ENCODE data around the gene CAMK1D. TPM values are rescaled to one million over a fixed set of nuclear protein-coding genes. Genes with fewer than 3 reads are reported as not detected.

Gene CAMK1D
- total RNA-seq, 1 experiment from 2014 or later = 6.0 TPM

- no peak for DNase-seq
- H2AFZ ChIP-seq = no peak overlapping the region
- H3K36me3 ChIP-seq (ENCODE audit: low read depth) = no peaks in the 10 kb centered on the region
- H4K20me1 ChIP-seq (ENCODE audit: insufficient read depth) = no peaks in the 10 kb centered on the region
- H3K79me2 ChIP-seq (ENCODE audit: low read depth) = no peaks in the 10 kb centered on the region
- H3K9me3 ChIP-seq (ENCODE audit: insufficient read depth, low read depth) = no peaks in the 10 kb centered on the region
- TF ChIP-seq EZH2 (IDR thresholded peaks at IDR 0.05; ENCODE audit: low read depth) = no peak
- TF ChIP-seq, protein P1, sequence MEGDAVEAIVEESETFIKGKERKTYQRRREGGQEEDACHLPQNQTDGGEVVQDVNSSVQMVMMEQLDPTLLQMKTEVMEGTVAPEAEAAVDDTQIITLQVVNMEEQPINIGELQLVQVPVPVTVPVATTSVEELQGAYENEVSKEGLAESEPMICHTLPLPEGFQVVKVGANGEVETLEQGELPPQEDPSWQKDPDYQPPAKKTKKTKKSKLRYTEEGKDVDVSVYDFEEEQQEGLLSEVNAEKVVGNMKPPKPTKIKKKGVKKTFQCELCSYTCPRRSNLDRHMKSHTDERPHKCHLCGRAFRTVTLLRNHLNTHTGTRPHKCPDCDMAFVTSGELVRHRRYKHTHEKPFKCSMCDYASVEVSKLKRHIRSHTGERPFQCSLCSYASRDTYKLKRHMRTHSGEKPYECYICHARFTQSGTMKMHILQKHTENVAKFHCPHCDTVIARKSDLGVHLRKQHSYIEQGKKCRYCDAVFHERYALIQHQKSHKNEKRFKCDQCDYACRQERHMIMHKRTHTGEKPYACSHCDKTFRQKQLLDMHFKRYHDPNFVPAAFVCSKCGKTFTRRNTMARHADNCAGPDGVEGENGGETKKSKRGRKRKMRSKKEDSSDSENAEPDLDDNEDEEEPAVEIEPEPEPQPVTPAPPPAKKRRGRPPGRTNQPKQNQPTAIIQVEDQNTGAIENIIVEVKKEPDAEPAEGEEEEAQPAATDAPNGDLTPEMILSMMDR (conservative IDR thresholded peaks at IDR 0.05) = no peak
- intact Hi-C loops (cut with micrococcal nuclease; ENCODE audit: unreplicated experiment) = no loop called here
- ChIA-PET CTCF (no interaction called here), POLR2A (ENCODE audit: unreplicated experiment) (no interaction called here)
- no peak overlapping the region for H3K27ac ChIP-seq
- H3K4me3 ChIP-seq = no peak overlapping the region
- no peaks in the 10 kb centered on the region for H3K27me3 ChIP-seq (ENCODE audit: insufficient read depth, low read depth)
- no TSS peak for BruUV-seq (replicated peaks)
- H3K4me2 ChIP-seq = no peak overlapping the region
- no peaks in the 10 kb centered on the region for H3K9me2 ChIP-seq (ENCODE audit: insufficient read depth)
- H3K4me1 ChIP-seq (replicated peaks; ENCODE audit: insufficient read depth) = peaks cover 6% of the 10 kb centered on the region; the same call in 1 of the 2 replicates
- no peaks in the 10 kb centered on the region for H3F3A ChIP-seq (ENCODE audit: insufficient read depth, low read depth)
These were observed 246.7 kb downstream of the CAMK1D start for GRCh38 chr10:12595936-12596576.

GRCh38 chr10:12597176-12597575 is 247.8 kb downstream of the CAMK1D start:
- no peak overlapping the region for H3K4me2 ChIP-seq
- H3K79me2 ChIP-seq (ENCODE audit: low read depth) = no peaks in the 10 kb centered on the region
- BruUV-seq (replicated peaks) = no TSS peak
- H2AFZ ChIP-seq = no peak overlapping the region
- no peaks in the 10 kb centered on the region for H3K9me3 ChIP-seq (ENCODE audit: insufficient read depth, low read depth)
- peaks cover 6% of the 10 kb centered on the region for H3K4me1 ChIP-seq (replicated peaks; ENCODE audit: insufficient read depth)
- no peaks in the 10 kb centered on the region for H4K20me1 ChIP-seq (ENCODE audit: insufficient read depth)
- no peaks in the 10 kb centered on the region for H3K36me3 ChIP-seq (ENCODE audit: low read depth)
- H3K9me2 ChIP-seq (ENCODE audit: insufficient read depth) = no peaks in the 10 kb centered on the region
- CTCF ChIA-PET = no interaction called here
- H3F3A ChIP-seq (ENCODE audit: insufficient read depth, low read depth) = peaks cover 3% of the 10 kb centered on the region; the same call in 1 of the 2 replicates
- H3K27ac ChIP-seq = no peak overlapping the region
- TF ChIP-seq, protein P1 (conservative IDR thresholded peaks at IDR 0.05) = no peak
- no peak for TF ChIP-seq EZH2 (IDR thresholded peaks at IDR 0.05; ENCODE audit: low read depth)
- intact Hi-C loops (cut with micrococcal nuclease; ENCODE audit: unreplicated experiment) = no loop called here
- DNase-seq = no peak
- POLR2A ChIA-PET (ENCODE audit: unreplicated experiment) = no interaction called here
- no peaks in the 10 kb centered on the region for H3K27me3 ChIP-seq (ENCODE audit: insufficient read depth, low read depth)
- H3K4me3 ChIP-seq = no peak overlapping the region

DNA sequence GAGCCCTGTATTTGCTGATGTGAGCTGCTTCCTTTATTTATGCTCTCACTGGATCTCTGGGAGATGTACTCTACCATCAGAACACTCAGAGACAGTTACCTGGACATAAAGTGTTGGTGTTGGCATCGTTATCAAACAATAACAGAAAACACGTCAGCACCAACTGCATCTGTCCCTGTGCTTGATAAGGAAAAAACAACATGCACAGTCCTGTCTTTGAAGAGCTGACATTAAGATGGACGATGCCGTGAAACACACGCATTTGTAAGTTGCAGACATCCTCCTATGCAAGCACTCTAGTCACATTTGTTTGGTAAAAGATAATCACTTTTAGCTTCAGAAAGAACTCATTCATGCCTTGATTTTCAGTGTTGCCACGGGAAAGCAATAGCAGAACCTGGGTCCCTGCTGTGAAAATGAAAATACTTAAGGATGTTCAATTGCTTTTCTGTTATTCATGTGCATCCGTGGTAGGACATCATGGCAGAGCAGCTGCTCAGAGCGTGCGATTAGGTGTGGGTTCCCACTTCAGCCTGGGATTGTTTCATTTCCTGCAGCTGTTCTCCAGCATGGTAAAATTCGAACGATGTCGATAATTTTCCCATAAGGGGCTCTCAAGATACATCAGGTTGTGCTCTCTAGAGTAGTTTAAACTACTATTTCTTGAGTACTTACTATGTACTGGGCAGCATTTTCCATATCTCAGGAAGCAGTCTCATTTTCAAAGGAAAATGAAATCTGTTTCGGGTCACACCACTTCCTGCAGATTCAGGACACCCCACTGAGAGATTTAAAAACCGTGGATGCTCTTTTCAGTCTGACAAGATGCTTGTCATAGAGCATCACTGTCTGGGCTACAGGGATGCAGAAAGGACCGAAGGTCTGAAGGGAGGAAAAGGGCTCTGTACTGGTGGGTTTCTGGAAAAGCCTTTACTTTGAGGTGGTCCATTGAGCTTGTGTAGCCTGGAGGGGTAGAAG is 248.7 kb downstream of the CAMK1D start:
- POLR2A ChIA-PET (ENCODE audit: unreplicated experiment) = no interaction called here
- no peak overlapping the region for H3K4me3 ChIP-seq
- no peaks in the 10 kb centered on the region for H3K36me3 ChIP-seq (ENCODE audit: low read depth)
- H3K27me3 ChIP-seq (ENCODE audit: insufficient read depth, low read depth) = no peaks in the 10 kb centered on the region
- H3F3A ChIP-seq (ENCODE audit: insufficient read depth, low read depth) = peaks cover 7% of the 10 kb centered on the region; the same call in 1 of the 2 replicates
- intact Hi-C loops (cut with micrococcal nuclease; ENCODE audit: unreplicated experiment) = no loop called here
- H3K9me2 ChIP-seq (ENCODE audit: insufficient read depth) = no peaks in the 10 kb centered on the region
- no peak overlapping the region for H3K27ac ChIP-seq
- H3K79me2 ChIP-seq (ENCODE audit: low read depth) = no peaks in the 10 kb centered on the region
- CTCF ChIA-PET = no interaction called here
- H3K4me1 ChIP-seq (replicated peaks; ENCODE audit: insufficient read depth) = peaks cover 3% of the 10 kb centered on the region
- H4K20me1 ChIP-seq (ENCODE audit: insufficient read depth) = no peaks in the 10 kb centered on the region
- no peak for DNase-seq
- no peak overlapping the region for H2AFZ ChIP-seq
- no TSS peak for BruUV-seq (replicated peaks)
- no peaks in the 10 kb centered on the region for H3K9me3 ChIP-seq (ENCODE audit: insufficient read depth, low read depth)
- H3K4me2 ChIP-seq = no peak overlapping the region
- TF ChIP-seq, protein P1 (conservative IDR thresholded peaks at IDR 0.05) = no peak
- no peak for TF ChIP-seq EZH2 (IDR thresholded peaks at IDR 0.05; ENCODE audit: low read depth)

Data from PC-9 (cell line).